GM12801 (cell line): ENCODE results near the gene UBAC2.

Experiments used
- TF ChIP-seq, protein P1 (sequence below): IDR thresholded peaks from one replicate; pipeline ENCODE4 v1.5.1; 2011; ENCODE audit warnings: control low read depth; ENCODE audit not compliant: insufficient read length; ENCODE audit errors: extremely low read depth

Gene UBAC2

DNA sequence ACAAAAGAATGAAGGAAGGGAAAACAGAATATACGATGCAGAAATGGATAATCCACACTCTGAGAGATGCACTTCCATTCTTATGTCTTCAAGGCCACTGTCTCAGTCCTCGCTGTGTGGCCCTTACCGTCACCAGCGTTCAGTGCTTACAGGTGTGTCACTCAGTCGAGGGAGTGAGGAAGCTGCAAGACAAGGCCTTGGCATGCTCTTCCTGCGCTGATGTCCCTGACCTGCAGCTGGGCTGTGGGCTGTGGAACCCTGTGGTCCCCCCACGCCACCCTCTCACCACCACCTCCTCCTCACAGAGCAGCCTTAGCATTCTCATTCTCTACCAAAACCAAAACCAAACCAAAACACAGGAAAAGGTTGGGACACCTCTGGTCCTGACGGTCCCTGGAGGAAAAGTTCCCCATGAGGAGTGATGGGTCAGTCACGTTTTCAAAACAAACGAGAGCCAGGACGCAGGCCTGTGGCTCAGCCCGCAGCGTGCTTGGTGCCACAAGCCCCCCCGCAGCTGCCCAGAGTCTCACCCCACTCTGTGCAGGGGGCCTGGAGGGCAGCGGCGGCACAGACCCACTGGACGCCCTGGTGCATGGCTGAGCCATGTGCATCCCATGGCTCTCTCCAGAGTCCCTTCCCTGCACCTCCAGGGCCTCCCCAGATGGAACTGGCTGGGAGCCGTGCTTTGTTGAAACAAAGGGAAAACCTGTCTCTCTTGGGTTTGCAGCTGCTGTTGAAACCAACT is 154.8 kb downstream of the UBAC2 start:
- TF ChIP-seq, protein P1, sequence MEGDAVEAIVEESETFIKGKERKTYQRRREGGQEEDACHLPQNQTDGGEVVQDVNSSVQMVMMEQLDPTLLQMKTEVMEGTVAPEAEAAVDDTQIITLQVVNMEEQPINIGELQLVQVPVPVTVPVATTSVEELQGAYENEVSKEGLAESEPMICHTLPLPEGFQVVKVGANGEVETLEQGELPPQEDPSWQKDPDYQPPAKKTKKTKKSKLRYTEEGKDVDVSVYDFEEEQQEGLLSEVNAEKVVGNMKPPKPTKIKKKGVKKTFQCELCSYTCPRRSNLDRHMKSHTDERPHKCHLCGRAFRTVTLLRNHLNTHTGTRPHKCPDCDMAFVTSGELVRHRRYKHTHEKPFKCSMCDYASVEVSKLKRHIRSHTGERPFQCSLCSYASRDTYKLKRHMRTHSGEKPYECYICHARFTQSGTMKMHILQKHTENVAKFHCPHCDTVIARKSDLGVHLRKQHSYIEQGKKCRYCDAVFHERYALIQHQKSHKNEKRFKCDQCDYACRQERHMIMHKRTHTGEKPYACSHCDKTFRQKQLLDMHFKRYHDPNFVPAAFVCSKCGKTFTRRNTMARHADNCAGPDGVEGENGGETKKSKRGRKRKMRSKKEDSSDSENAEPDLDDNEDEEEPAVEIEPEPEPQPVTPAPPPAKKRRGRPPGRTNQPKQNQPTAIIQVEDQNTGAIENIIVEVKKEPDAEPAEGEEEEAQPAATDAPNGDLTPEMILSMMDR = no peak

DNA sequence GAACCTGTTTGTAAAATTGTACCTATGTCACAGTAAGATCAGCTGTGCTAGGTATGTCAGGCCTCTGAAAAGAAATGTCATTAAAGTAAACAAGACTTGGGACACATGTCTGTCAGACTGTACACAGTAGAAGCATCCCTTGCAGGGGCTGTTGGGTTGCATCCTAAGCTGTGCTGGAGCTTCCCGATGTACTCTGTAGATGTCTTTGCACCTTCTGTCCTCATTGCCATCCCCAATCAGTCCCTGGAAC is 155.3 kb downstream of the UBAC2 start:
- TF ChIP-seq, protein P1 = no peak

DNA sequence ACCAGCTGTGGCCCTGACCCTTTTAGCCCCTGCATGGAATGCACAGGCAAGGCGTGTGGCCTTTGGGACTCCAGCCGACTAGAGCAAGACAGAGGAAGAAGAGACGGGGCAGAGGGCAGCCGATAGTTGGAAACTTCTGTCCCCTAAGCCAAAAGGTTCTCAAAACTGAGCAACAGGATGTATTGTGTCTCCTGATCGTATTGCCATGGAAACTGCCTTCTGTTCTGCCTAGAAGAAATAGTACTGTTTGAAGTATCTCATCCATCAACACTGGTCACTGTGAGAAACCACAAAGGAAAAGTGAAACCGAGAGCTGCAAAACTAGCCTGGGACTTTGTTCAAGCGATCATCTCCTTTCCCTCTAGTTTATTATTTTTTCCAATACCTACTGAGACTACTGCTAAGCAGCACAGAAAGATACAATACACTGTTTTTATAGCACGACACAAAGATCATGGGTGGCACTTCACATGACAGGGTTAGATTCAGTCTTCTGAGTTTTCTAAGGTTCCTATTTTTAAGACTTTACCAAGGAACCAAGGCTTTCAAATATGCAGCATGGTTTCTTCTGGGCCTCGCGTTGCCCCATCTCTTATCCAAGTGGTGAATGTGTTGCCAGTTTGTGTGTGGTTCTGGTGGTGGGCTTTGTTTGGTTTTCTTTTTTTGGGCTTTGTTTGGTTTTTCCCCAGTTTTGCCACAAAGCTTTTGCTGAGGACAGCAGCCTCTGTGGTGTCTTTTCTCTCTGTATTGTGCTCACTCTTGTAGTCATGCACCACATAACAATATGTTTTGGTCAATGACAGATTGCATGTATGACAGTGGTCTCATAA is 155.8 kb downstream of the UBAC2 start:
- TF ChIP-seq, protein P1 = no peak

DNA sequence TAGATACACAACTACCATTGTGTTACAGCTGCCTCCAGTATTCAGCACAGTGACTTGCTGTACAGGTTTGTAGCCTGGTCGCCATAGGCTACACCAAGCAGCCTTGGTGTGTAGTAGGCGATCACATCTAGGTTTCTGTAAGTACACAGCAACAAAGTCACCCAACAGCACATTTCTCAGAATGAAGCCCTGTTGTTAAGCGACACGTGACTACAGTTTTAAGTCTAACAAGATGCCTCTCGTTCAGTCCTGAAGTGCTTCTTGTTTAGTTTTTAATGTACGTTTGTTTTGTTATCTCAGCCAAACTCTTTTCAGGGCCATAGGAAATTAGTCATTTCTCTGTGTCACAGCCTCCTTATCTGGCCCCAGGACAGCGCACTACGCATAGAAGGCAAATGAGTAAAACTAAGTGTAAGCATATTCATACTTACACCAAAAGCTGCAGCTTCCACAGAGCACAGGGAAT is 156.5 kb downstream of the UBAC2 start:
- TF ChIP-seq, protein P1 = no peak

DNA sequence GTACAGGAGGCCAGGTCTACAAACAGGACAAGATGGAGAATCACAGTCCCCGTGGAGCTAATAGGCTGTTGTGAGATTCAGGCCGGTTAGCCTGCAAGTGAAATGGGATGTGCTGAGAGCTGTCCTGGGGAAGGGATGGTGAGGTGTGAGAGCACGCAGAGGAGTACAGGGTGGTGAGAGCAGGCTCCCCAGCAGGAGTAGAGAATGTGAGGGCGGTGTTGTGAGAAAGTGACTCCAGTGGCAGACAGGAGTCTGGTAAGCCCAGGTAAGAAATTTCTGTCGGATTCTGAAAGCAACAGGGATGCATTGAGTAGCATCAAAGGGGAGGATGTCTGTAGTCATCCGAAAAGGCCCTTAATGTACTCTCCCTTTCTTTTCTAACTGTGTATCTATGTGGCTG is 157.3 kb downstream of the UBAC2 start:
- TF ChIP-seq, protein P1 = no peak

DNA sequence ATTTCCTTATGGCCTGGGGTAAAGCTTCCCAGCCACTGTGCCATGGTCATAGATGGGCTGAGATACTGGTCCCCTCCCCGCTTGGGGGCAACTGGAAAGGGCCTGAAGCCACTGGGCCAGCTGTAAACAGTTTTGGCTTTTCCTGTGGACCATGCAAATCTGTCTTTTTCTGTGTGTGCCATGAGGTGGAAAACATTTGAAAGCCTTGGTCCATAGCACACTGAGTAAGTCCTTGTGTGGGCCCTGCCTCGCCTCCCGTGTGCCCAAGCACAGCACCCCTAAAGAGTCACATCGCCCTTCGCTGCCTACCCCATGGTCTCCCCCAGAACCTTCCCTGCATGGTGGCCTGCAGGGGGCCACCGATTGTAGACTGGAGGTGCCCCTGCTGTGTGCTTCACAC is 158.9 kb downstream of the UBAC2 start:
- TF ChIP-seq, protein P1 = no peak

DNA sequence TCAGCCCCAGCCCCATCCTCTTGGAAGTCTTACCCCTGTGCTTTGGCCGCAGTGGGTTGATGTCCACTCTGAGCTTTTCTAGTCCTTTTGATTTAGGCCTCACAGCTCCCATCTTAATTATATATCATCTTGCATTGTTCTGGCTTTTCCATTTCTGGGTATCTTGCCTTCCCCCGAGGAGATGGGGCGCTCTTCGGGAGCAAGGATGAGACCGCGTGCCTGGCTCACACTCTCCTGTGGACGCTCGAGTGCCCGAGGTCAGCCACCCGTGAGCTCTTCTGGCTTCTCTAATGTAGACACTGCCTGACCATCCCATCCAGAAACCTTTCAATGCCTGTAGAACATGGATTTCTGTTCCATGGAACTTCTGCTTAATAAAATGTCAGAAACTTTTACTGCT is 160.0 kb downstream of the UBAC2 start:
- TF ChIP-seq, protein P1 = no peak
